Lower leg skin (tissue), 4 donors: ENCODE data around the gene MRPL33. TPM values are rescaled to one million over a fixed set of nuclear protein-coding genes. Genes with fewer than 3 reads are reported as not detected.

ENCODE experiments used
- DNase-seq, 2 donors: peaks; one replicate each; pipeline ENCODE4 v3.0.0-alpha.2; 2019; ENCODE audit warnings: low spot score in 2 of 2
- H3K4me3 ChIP-seq: fragments of 200-600 bp; sonication (generic); 2 replicates; pipeline ENCODE4 v1.5.1; 2017; ENCODE audit warnings: mild to moderate bottlenecking, low read depth; ENCODE audit not compliant: poor library complexity, severe bottlenecking
- POLR2A ChIP-seq, 2 donors: fragments of 450-650 bp; IDR thresholded peaks; one replicate each; pipeline ENCODE4 v1.6.1; 2016 to 2017; ENCODE audit warnings: antibody characterized with exemption in 2 of 2, mild to moderate bottlenecking in 1 of 2, moderate library complexity in 1 of 2
- WGBS, 2 donors: methylation state at CpG; one replicate each; pipeline ENCODE4 v1.1.5; 2018; 5-methylcytosine and 5-hydroxymethylcytosine counted together
- intact Hi-C: fragments of 100-400 bp; cut with DNase I; formaldehyde crosslinking; loops from one replicate; pipeline ENCODE4 v1.15.0; 2023; ENCODE audit warnings: low total_unique reads
- total RNA-seq, 4 donors: library from RNA; depleted of rRNA; stranded (reverse); fragments of >200 nt; gene quantifications; one replicate each; pipeline ENCODE4 v1.1.0, GENCODE V29; 2016
- TF ChIP-seq, protein P1 (sequence below), 3 donors: fragments of 450-650 bp; IDR thresholded peaks; one replicate each; pipeline ENCODE4 v1.5.1; 2016; ENCODE audit warnings: antibody characterized with exemption in 3 of 3, mild to moderate bottlenecking in 3 of 3, moderate library complexity in 2 of 3

Gene MRPL33
- total RNA-seq, 4 donors from 2014 or later = 43.3 to 64.9 (median 54.5) TPM

DNA sequence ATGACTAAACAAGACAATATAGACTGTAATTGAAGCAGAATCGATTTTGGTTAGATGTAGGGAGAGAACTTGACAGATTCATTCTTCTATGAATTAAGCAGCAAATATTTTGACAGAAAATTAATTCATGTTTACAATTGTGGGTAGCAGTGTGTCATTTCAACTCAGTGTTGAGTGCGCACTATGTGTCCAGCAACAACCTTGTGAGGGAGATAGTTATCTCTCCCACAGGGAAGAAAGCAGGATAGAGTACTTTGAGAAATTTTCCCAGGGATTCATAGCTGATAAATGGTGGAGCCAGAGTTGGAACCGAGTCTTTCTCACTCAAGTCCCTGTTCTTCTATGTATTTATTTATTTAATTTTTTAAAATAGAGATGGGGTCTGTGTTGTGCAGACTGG, 5.2 kb downstream of the MRPL33 start:
- WGBS, 2 donors = 84 to 88% methylated on average over 3 of the region's 3 CpGs
- intact Hi-C loops = no loop called here
- TF ChIP-seq, protein P1, sequence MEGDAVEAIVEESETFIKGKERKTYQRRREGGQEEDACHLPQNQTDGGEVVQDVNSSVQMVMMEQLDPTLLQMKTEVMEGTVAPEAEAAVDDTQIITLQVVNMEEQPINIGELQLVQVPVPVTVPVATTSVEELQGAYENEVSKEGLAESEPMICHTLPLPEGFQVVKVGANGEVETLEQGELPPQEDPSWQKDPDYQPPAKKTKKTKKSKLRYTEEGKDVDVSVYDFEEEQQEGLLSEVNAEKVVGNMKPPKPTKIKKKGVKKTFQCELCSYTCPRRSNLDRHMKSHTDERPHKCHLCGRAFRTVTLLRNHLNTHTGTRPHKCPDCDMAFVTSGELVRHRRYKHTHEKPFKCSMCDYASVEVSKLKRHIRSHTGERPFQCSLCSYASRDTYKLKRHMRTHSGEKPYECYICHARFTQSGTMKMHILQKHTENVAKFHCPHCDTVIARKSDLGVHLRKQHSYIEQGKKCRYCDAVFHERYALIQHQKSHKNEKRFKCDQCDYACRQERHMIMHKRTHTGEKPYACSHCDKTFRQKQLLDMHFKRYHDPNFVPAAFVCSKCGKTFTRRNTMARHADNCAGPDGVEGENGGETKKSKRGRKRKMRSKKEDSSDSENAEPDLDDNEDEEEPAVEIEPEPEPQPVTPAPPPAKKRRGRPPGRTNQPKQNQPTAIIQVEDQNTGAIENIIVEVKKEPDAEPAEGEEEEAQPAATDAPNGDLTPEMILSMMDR (IDR thresholded peaks at IDR 0.05) = no peak
- no peak for TF ChIP-seq POLR2A (IDR thresholded peaks at IDR 0.05)
- no peak overlapping the region for H3K4me3 ChIP-seq
- no peak for DNase-seq

DNA sequence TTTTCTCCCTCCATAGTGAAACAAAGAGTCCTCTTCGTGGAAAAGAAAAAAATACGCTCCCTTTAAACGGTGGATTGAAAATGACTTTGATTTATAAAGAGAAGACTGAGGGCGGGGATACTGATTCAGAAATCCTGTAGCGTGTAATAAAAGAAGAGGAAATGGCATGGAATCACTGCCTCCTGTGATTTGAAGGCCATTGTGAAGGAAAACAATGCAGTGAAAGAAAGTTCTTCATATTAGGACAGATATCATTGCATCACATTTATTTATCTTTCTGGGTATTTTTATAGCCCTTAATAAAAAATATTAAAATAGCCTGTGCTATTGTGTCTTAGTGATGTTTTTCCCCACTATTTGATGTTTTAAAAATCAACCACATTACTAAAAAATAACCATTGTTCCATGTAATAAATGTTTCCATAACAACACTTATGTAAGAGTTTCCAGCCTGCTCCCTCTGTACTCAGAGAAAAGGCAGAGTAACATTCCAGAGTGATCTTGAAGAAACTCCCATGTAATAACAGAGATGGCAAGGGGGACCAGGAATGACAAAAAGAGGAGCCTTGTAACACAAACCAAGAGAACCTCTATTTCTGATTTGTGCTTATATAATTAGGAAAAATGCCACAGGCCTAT, 8.0 kb downstream of the MRPL33 start:
- no peak for DNase-seq
- intact Hi-C loops = no loop called here
- TF ChIP-seq, protein P1 (IDR thresholded peaks at IDR 0.05) = no peak
- no peak for TF ChIP-seq POLR2A (IDR thresholded peaks at IDR 0.05)
- H3K4me3 ChIP-seq = no peak overlapping the region
- whole genome bisulfite sequencing, 2 donors = 50 to 53% methylated on average over 5 of the region's 5 CpGs

DNA sequence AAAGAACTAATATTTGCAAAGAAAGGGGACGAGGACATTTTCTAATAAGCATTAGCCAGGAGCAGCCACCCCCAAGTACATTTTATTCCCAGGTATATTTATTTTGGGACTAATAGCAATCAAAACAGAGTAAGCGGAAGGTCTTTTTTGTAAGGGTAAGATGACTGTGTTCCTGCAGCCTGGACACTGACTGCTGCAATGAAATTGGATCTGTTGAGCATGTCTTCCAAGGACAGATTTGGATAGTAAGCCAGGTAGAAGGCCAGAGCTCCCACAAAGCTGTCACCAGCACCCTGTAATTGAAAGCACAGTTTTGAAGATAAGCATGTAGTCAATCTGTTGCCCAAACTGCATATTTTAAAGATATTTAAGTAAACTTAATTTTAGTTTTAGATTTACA, 10.0 kb downstream of the MRPL33 start:
- WGBS, 2 donors = 92 to 97% methylated on average over 2 of the region's 2 CpGs
- DNase-seq = no peak
- TF ChIP-seq, protein P1 (IDR thresholded peaks at IDR 0.05) = no peak
- TF ChIP-seq POLR2A (IDR thresholded peaks at IDR 0.05) = no peak
- no peak overlapping the region for H3K4me3 ChIP-seq
- intact Hi-C loops = no loop called here

DNA sequence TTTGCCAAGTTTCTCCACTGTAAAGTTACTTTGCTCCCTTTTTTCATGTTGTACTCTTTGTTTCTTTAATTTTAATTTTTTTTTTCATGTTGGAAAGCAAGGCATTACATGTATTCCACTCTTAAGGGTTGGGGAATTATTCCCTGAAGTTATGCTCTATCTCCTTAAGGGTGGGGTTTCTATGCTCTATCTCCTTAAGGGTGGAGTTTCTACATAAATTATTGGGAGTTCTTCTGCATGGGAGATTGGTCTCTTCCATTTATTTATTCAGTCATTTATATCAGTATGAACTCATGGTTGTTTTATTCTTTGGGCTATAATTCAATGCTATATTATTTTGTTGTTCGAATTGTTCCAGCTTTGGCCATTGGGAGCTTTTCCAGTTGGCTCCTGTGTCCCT, 11.2 kb downstream of the MRPL33 start:
- 68 to 82% methylated on average over 1 of the region's 1 CpG for WGBS, 2 donors
- TF ChIP-seq, protein P1 (IDR thresholded peaks at IDR 0.05) = no peak
- no peak for TF ChIP-seq POLR2A (IDR thresholded peaks at IDR 0.05)
- intact Hi-C loops = no loop called here
- no peak for DNase-seq
- no peak overlapping the region for H3K4me3 ChIP-seq

DNA sequence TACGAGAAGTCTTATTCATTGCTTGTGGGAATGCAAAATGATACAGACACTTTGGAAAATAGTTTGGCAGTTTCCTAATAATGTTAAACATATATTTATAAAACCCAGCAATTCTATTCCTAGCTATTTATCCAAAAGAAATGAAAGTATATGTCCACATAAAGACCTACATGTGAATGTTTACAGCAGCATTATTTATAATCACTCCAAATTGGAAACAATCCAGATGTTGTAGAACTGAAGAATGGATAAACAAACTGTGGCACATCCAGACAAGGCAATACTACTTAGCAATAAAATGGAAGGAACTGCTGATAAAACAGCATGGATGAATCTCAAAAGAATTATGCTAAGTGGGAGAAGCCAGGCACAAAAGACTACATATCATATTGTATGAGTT, 19.3 kb downstream of the MRPL33 start:
- intact Hi-C loops = no loop called here
- no peak for DNase-seq
- TF ChIP-seq, protein P1 (IDR thresholded peaks at IDR 0.05) = no peak
- no peak for TF ChIP-seq POLR2A (IDR thresholded peaks at IDR 0.05)
- no peak overlapping the region for H3K4me3 ChIP-seq
- 94 to 100% methylated on average over 1 of the region's 1 CpG for WGBS, 2 donors

DNA sequence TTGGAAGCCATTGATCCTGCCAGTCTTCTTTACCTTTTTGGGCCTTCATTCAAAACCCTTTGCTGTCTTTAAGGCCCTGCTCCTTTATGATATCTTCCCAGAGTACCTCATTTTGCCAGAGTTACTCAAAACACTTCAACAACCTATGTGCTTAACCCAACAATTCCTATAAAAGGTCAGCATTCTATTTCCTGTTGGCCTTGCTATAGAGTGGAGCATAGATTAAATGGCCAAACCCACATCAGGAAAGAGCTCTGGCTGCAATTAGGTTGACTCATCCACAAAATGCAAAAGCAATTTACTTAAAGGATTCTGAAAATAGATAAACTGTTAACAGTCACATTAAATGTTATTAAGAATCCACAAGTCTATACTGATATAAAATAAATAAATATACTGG, 21.2 kb downstream of the MRPL33 start:
- no peak for DNase-seq
- TF ChIP-seq, protein P1 (IDR thresholded peaks at IDR 0.05) = no peak
- TF ChIP-seq POLR2A (IDR thresholded peaks at IDR 0.05) = no peak
- H3K4me3 ChIP-seq = no peak overlapping the region
- intact Hi-C loops = no loop called here
